ENCODE data around the gene HOXA10. TPM values are rescaled to one million over a fixed set of nuclear protein-coding genes. Genes with fewer than 3 reads are reported as not detected.

HOXA10 gene
- total and polyA plus RNA-seq, 8 donors = 0.18 to 337 (median 0.92) TPM; not detected in 5

- H3K27me3 ChIP-seq = peaks cover 36 to 100% (median 93%) of the 10 kb centered on the region in 3 donors
- DNase-seq = no peak
- 37 to 70% (median 41%) methylated on average over 8 to 11 of the region's 11 CpGs for WGBS, 5 donors
These were observed 35.9 kb upstream of the HOXA10 start for GRCh38 chr7:27209933-27210440.

GRCh38 chr7:27208998-27209397, 34.9 kb upstream of the HOXA10 start:
- H3K4me1 ChIP-seq = peaks cover 21 to 41% (median 32%) of the 10 kb centered on the region in 4 donors
- no peak overlapping the region for H3K27ac ChIP-seq
- no peak overlapping the region for H3K4me3 ChIP-seq
- H3K9me3 ChIP-seq = peaks cover 0 to 7% (median 0%) of the 10 kb centered on the region in 4 donors
- no peak for DNase-seq
- H3K36me3 ChIP-seq = no peaks in the 10 kb centered on the region
- peaks cover 40 to 100% (median 98%) of the 10 kb centered on the region in 3 donors for H3K27me3 ChIP-seq
- intact Hi-C loops (cut with DNase I; ENCODE audit: low total_unique reads) = loop anchor here (10.0 kb wide), 3 partner anchors 366 to 806 kb away; no protein-coding TSS in a partner anchor
- WGBS, 5 donors = 65 to 87% (median 71%) methylated on average over 4 of the region's 4 CpGs
- no peak for TF ChIP-seq EP300 (IDR thresholded peaks at IDR 0.05)
- TF ChIP-seq POLR2A (IDR thresholded peaks at IDR 0.05) = no peak
- no peak for TF ChIP-seq CTCF (IDR thresholded peaks at IDR 0.05)
- TF ChIP-seq POLR2AphosphoS5 (IDR thresholded peaks at IDR 0.05) = no peak

More at GRCh38 chr7:27209933-27210440, 35.9 kb upstream of the HOXA10 start:
- Histone ChIP-seq H3K27ac (no peak overlapping the region), H3K4me1 (peaks cover 18 to 36% (median 26%) of the 10 kb centered on the region in 4 donors), H3K36me3 (no peaks in the 10 kb centered on the region), H3K9me3 (peaks cover 0 to 7% (median 0%) of the 10 kb centered on the region in 4 donors), H3K4me3 (peak overlapping the region in 2 of 4 donors; percentile 27 to 29)
- intact Hi-C loops (cut with DNase I; ENCODE audit: low total_unique reads) = loop anchor here (10.0 kb wide), 3 partner anchors 365 to 805 kb away; no protein-coding TSS in a partner anchor
- TF ChIP-seq POLR2A (IDR thresholded peaks at IDR 0.05) = no peak
- TF ChIP-seq POLR2AphosphoS5 (IDR thresholded peaks at IDR 0.05) = no peak
- TF ChIP-seq CTCF (IDR thresholded peaks at IDR 0.05) = no peak
- no peak for TF ChIP-seq EP300 (IDR thresholded peaks at IDR 0.05)

- Histone ChIP-seq H3K4me3 (no peak overlapping the region), H3K9me3 (peaks cover 0 to 7% (median 0%) of the 10 kb centered on the region in 4 donors), H3K27me3 (peaks cover 36 to 100% (median 97%) of the 10 kb centered on the region in 3 donors), H3K4me1 (peaks cover 14 to 27% (median 21%) of the 10 kb centered on the region in 4 donors), H3K36me3 (no peaks in the 10 kb centered on the region), H3K27ac (no peak overlapping the region)
- intact Hi-C loops (cut with DNase I; ENCODE audit: low total_unique reads) = loop anchor here (10.0 kb wide), 3 partner anchors 367 to 807 kb away; no protein-coding TSS in a partner anchor
- 27 to 41% (median 33%) methylated on average over 7 of the region's 7 CpGs for WGBS, 5 donors
- TF ChIP-seq POLR2AphosphoS5 (IDR thresholded peaks at IDR 0.05) (no peak), POLR2A (IDR thresholded peaks at IDR 0.05) (no peak), CTCF (IDR thresholded peaks at IDR 0.05) (no peak), EP300 (IDR thresholded peaks at IDR 0.05) (no peak)
- DNase-seq = no peak
These were observed 33.3 kb upstream of the HOXA10 start for GRCh38 chr7:27207348-27207985.

GRCh38 chr7:27205325-27206280, 31.5 kb upstream of the HOXA10 start:
- H3K27me3 ChIP-seq = peaks cover 43 to 100% (median 97%) of the 10 kb centered on the region in 3 donors
- H3K27ac ChIP-seq = no peak overlapping the region
- DNase-seq = no peak
- TF ChIP-seq CTCF (IDR thresholded peaks at IDR 0.05) (no peak), POLR2AphosphoS5 (IDR thresholded peaks at IDR 0.05) (no peak), POLR2A (IDR thresholded peaks at IDR 0.05) (no peak), EP300 (IDR thresholded peaks at IDR 0.05) (no peak)
- intact Hi-C loops (cut with DNase I; ENCODE audit: low total_unique reads) = loop anchor here (10.0 kb wide), 3 partner anchors 369 to 809 kb away; no protein-coding TSS in a partner anchor
- H3K4me3 ChIP-seq = peak overlapping the region in 1 of 4 donors; percentile 22
- H3K4me1 ChIP-seq = peaks cover 24 to 40% (median 34%) of the 10 kb centered on the region in 4 donors
- 7 to 14% (median 12%) methylated on average over 48 to 52 of the region's 52 CpGs for WGBS, 5 donors
- peaks cover 0 to 7% (median 0%) of the 10 kb centered on the region in 4 donors for H3K9me3 ChIP-seq
- no peaks in the 10 kb centered on the region for H3K36me3 ChIP-seq

Data from stomach (tissue), 9 donors.